ENCODE results near the gene LGMN. TPM values are rescaled to one million over a fixed set of nuclear protein-coding genes. Genes with fewer than 3 reads are reported as not detected.

Gene LGMN
- total and polyA plus RNA-seq, 3 donors from 2014 or later = 58.1 to 102 (median 88.9) TPM

DNA sequence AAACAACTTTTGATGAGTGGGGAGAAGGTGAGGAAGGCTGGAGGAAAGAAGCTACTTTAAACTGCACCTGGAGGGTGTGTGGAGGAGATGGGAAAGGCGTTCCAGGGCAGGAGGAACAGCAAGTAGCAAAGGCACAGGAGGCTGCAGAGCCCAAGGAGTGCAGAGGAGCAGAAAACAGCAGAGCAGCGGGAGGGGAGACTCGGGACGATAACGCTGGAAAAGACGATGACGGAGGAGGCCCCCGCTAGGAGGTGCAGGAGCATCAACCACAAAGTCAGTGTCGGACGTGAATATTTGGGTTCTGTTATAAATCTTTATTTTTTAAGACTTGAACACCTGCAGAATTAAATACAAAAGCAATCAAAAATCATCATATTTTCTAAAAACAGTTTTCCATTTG is 44.9 kb downstream of the LGMN start:
- no peak overlapping the region for H3K4me3 ChIP-seq
- H3K9me3 ChIP-seq = no peaks in the 10 kb centered on the region
- H3K27ac ChIP-seq = no peak overlapping the region
- 92% methylated on average over 10 of the region's 10 CpGs for WGBS, 2 donors
- intact Hi-C loops (cut with DNase I; ENCODE audit: low total_unique reads) = no loop called here
- H3K4me1 ChIP-seq = no peaks in the 10 kb centered on the region
- no peaks in the 10 kb centered on the region for H3K36me3 ChIP-seq (ENCODE audit: low read depth, missing control alignments)
- TF ChIP-seq POLR2A (IDR thresholded peaks at IDR 0.05) = no peak
- TF ChIP-seq, protein P1, sequence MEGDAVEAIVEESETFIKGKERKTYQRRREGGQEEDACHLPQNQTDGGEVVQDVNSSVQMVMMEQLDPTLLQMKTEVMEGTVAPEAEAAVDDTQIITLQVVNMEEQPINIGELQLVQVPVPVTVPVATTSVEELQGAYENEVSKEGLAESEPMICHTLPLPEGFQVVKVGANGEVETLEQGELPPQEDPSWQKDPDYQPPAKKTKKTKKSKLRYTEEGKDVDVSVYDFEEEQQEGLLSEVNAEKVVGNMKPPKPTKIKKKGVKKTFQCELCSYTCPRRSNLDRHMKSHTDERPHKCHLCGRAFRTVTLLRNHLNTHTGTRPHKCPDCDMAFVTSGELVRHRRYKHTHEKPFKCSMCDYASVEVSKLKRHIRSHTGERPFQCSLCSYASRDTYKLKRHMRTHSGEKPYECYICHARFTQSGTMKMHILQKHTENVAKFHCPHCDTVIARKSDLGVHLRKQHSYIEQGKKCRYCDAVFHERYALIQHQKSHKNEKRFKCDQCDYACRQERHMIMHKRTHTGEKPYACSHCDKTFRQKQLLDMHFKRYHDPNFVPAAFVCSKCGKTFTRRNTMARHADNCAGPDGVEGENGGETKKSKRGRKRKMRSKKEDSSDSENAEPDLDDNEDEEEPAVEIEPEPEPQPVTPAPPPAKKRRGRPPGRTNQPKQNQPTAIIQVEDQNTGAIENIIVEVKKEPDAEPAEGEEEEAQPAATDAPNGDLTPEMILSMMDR (IDR thresholded peaks at IDR 0.05) = no peak
- H3K27me3 ChIP-seq = no peaks in the 10 kb centered on the region
- no peak for DNase-seq

DNA sequence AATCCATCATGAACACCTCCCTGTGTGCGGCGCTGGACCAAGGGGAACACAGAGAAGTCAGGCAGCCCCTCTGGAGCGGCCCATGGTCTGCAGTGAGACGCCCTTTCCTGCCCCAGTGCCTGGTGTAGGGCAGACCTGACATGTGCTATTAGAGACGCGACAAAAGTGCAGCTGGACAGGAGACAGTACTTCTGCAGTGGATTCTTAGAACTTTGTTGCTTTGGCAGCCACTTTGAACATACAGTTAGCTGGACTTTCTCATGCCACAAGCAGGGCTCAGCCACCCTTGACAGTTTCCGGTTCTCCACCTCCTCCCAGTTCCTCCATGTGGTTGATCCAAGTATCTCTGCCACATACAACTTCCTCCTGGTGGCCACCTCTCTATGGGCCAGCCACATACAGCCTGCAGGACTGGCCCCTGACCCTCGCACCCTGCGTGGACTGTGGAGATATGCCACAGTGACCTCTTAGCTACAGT is 45.9 kb downstream of the LGMN start:
- TF ChIP-seq POLR2A (IDR thresholded peaks at IDR 0.05) = no peak
- TF ChIP-seq, protein P1 (IDR thresholded peaks at IDR 0.05) = no peak
- DNase-seq = no peak
- H3K4me3 ChIP-seq = no peak overlapping the region
- no peaks in the 10 kb centered on the region for H3K9me3 ChIP-seq
- no peaks in the 10 kb centered on the region for H3K4me1 ChIP-seq
- H3K27me3 ChIP-seq = no peaks in the 10 kb centered on the region
- no peaks in the 10 kb centered on the region for H3K36me3 ChIP-seq (ENCODE audit: low read depth, missing control alignments)
- 82 to 85% methylated on average over 6 to 9 of the region's 9 CpGs for WGBS, 2 donors
- intact Hi-C loops (cut with DNase I; ENCODE audit: low total_unique reads) = no loop called here
- no peak overlapping the region for H3K27ac ChIP-seq

DNA sequence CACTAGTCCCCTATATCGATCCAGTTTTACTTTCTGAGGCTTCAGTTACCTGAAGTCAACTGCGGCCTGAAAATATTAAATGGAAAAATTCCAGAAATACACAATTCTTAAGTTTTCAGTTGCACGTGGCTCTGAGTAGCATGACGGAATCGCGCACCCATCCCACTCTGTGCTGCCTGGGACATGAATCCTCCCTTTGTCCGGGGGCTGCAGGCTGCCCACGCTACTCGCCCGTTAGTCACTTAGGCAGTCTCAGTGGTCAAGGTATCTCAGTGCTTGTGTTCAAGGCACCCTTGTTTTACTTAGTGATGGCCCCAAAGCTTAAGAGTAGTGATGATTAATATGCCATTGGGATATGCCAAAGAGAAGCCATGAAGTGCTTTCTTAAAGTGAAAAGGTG is 46.6 kb downstream of the LGMN start:
- intact Hi-C loops (cut with DNase I; ENCODE audit: low total_unique reads) = no loop called here
- Histone ChIP-seq H3K4me1 (no peaks in the 10 kb centered on the region), H3K27ac (no peak overlapping the region), H3K4me3 (no peak overlapping the region), H3K27me3 (no peaks in the 10 kb centered on the region), H3K36me3 (ENCODE audit: low read depth, missing control alignments) (no peaks in the 10 kb centered on the region), H3K9me3 (no peaks in the 10 kb centered on the region)
- 89% methylated on average over 10 of the region's 10 CpGs for WGBS, 2 donors
- no peak for DNase-seq
- TF ChIP-seq, protein P1 (IDR thresholded peaks at IDR 0.05) = no peak
- no peak for TF ChIP-seq POLR2A (IDR thresholded peaks at IDR 0.05)

DNA sequence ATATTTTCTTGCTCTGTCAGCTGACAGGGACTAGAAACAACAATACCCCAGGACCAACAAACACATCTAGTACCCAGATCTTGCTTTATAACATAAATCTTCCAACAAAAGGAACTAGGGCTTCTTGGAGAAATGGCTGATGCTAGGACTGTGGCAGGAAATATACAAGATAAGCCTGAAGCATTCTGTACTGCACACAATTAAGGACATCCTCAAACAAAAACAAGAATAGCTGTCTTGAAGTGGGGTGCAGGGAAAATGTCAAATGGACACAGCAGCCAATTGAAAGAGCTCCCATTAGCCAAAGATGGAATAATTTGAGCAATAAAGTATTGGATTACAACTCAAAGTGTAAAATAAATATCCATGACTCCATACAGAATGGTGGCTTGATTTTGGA is 50.0 kb downstream of the LGMN start:
- Histone ChIP-seq H3K4me3 (no peak overlapping the region), H3K27ac (no peak overlapping the region), H3K9me3 (no peaks in the 10 kb centered on the region), H3K36me3 (ENCODE audit: low read depth, missing control alignments) (no peaks in the 10 kb centered on the region), H3K27me3 (no peaks in the 10 kb centered on the region), H3K4me1 (peaks cover 13% of the 10 kb centered on the region)
- intact Hi-C loops (cut with DNase I; ENCODE audit: low total_unique reads) = no loop called here
- DNase-seq = no peak
- no peak for TF ChIP-seq POLR2A (IDR thresholded peaks at IDR 0.05)
- TF ChIP-seq, protein P1 (IDR thresholded peaks at IDR 0.05) = no peak

DNA sequence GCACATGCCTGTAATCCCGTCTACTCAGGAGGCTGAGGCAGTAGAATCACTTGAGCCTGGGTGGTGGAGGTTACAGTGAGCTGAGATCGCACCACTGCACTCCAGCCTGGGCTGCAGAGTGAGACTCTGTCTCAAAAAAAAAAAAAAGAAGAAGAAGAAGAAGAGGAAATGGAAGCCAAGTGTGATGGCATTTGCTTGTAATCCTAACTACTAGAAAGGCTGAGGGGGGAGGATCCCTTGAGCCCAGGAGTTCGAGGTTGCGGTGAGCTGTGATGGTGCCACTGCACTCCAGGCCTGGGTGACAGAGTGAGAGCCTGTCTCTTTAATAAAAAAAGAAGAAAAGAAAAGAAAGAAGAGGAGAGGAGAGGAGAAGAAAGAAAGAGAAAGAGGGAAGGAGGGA is 52.1 kb downstream of the LGMN start:
- Histone ChIP-seq H3K9me3 (no peaks in the 10 kb centered on the region), H3K27ac (no peak overlapping the region), H3K36me3 (ENCODE audit: low read depth, missing control alignments) (no peaks in the 10 kb centered on the region), H3K4me3 (no peak overlapping the region), H3K4me1 (peaks cover 28% of the 10 kb centered on the region), H3K27me3 (no peaks in the 10 kb centered on the region)
- no peak for TF ChIP-seq POLR2A (IDR thresholded peaks at IDR 0.05)
- TF ChIP-seq, protein P1 (IDR thresholded peaks at IDR 0.05) = no peak
- no peak for DNase-seq
- intact Hi-C loops (cut with DNase I; ENCODE audit: low total_unique reads) = no loop called here
- WGBS, 2 donors = 67 to 75% methylated on average over 4 of the region's 4 CpGs
